A673 (cell line): ENCODE measurements around the gene MTCH1.

Source experiments
- EZH2 ChIP-seq: fragments of 200-600 bp; sonication (generic); IDR thresholded peaks from 2 replicates; pipeline ENCODE4 v1.6.1; 2017; ENCODE audit warnings: borderline replicate concordance, low read depth, mild to moderate bottlenecking, mixed read lengths, antibody characterized with exemption, low read length; ENCODE audit not compliant: poor library complexity, severe bottlenecking
- TF ChIP-seq, protein P1 (sequence below): fragments of 300-800, 200-600 bp; sonication (generic); conservative IDR thresholded peaks from 2 replicates; pipeline ENCODE4 v1.5.1; 2017; ENCODE audit warnings: low read depth, mild to moderate bottlenecking, antibody characterized with exemption, low read length, moderate library complexity, mixed read lengths

DNA sequence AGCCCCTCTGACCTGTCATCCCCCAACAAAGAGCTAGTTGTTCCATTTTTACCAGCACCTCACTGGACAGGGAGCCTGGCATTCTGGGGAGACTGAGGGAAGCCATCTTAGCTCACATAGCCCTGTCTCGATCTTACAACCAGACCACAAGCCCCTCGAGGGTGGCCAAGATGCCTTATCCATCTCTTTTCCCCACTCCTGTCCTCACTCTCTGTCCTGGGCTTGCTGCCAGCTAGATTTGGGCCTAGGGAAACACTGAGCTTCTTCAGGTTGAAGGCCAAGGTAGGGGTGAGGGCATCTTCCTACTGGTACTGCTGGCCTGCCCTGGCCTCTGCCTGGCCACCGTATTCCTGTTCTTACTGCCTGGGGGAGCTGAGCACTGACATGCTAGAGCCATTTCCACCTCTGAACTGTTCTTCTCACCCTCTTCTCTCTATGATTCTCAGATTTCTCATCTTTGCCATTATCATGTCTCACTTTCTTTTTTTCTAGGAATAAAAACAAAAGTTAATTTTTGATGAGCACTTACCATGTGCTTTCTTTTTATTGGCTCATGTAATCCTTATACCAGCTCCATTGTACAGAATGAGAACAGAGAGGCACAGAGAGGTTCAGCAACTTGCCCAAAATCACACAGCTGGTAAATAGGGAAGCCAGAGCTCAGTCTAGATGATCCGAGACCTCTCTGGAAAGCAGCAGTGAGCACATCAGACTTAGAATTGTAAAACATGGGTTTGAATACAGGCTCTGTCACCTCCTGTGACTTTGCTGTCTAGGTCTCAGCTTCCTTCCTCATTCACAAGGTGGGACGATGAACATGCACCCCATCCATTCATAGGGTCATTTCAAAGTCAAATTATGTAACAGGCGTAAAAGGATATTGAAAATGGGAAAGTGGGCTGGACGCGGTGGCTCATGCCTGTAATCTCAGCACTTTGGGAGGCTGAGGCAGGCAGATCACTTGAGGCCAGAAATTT, 48.1 kb upstream of the MTCH1 start:
- TF ChIP-seq, protein P1, sequence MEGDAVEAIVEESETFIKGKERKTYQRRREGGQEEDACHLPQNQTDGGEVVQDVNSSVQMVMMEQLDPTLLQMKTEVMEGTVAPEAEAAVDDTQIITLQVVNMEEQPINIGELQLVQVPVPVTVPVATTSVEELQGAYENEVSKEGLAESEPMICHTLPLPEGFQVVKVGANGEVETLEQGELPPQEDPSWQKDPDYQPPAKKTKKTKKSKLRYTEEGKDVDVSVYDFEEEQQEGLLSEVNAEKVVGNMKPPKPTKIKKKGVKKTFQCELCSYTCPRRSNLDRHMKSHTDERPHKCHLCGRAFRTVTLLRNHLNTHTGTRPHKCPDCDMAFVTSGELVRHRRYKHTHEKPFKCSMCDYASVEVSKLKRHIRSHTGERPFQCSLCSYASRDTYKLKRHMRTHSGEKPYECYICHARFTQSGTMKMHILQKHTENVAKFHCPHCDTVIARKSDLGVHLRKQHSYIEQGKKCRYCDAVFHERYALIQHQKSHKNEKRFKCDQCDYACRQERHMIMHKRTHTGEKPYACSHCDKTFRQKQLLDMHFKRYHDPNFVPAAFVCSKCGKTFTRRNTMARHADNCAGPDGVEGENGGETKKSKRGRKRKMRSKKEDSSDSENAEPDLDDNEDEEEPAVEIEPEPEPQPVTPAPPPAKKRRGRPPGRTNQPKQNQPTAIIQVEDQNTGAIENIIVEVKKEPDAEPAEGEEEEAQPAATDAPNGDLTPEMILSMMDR: no peak
- TF ChIP-seq EZH2: no peak
